GM18873 (cell line): Measurements from ENCODE around the gene FAIM2.
"Not testable (repeated sequence)": the region's sequence is repeated elsewhere in the genome, so short reads cannot be mapped to it uniquely, and the experiment has no call there.

Experiments used
- ATAC-seq: cut with Tn5 transposase; IDR thresholded peaks from one replicate; pipeline ENCODE4 v1.9.1; 2021; ENCODE audit warnings: mild to moderate bottlenecking, moderate library complexity, moderate number of reproducible peaks; ENCODE audit not compliant: unreplicated experiment, low FRiP score

The FAIM2 gene

GRCh38 chr12:49868449-49868848, 35.3 kb downstream of the FAIM2 start:
- ATAC-seq = no peak

DNA sequence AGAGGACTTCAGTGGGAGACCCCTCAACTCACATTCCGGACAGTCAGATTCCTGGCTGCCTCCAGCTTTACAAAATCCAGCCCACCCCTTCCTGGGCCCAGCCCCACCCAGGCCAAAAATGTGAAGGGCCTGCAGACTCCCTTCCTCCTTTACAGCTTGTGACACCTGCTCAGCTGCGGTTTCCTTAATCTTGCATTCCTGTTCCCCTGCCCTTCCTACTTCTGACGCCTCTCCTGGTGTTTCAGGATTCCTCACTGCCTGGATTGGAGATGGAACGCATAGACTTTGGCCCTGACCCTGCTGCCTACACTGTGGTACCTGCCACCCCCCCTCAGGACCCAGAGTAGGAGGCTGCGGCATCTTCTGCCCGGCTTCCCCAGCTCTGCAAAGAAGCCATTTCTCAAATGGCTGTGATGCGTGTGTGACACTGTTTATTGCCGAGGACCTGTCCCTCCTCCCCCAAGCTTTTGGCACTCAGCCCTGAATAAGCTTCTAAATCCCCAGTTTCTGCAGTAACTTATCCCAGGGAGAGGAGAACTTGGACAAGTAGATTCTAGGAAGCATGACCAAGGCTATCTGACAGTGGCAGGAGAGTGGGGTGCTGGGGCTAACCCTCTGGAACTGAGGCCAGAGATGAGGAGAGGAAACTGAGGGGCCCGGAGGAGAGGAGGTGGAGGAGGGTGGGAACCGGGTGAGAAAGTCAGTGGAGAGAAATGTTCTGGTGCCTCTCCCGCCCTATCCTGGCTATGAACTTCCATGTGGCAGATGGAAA, 35.9 kb downstream of the FAIM2 start:
- ATAC-seq = no peak

DNA sequence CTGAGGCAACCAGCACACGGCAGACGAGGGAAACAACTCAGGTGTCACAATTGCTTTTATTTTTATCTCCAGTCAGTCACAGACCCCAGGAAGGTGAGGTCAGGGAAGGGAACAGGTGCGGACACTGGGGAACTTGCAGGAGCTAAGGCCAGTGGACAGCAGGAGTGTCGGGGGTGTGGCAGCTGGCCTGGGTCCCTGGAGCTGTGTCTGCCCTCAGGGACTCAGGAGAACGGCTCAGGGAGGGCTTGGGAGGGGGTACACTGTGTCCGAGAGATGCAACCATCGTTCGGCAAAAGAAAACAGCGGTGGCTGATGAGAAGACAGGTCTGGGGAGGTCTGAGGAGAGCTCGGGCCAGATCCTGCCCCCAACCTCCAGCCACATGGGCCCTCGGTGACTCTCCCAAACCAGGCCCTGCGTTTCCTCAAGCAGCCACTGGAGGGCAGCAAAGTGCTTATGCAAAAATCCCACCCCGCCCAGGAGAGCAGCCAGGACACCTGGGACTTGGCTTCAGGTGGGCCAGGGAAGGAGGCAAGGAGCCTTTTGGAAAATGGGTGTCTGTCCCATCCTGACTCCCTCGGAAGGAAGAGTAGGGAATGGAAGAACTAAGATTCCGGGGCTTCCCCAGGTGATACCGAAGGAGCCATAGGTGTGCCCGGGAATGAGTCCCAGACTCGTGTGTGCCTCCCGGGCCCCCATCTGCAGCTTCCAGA, 36.7 kb downstream of the FAIM2 start:
- ATAC-seq = no peak

- no peak for ATAC-seq
These were observed 37.9 kb downstream of the FAIM2 start for GRCh38 chr12:49865782-49866135.

- ATAC-seq = no peak
These were observed 38.5 kb downstream of the FAIM2 start for GRCh38 chr12:49865109-49865781.

- ATAC-seq = no peak
These were observed 39.0 kb downstream of the FAIM2 start for GRCh38 chr12:49864798-49865090.

- ATAC-seq = no peak
These were observed 39.5 kb downstream of the FAIM2 start for GRCh38 chr12:49863946-49864797.

- ATAC-seq = not testable (repeated sequence)
These were observed 42.8 kb downstream of the FAIM2 start for GRCh38 chr12:49860921-49861320.

DNA sequence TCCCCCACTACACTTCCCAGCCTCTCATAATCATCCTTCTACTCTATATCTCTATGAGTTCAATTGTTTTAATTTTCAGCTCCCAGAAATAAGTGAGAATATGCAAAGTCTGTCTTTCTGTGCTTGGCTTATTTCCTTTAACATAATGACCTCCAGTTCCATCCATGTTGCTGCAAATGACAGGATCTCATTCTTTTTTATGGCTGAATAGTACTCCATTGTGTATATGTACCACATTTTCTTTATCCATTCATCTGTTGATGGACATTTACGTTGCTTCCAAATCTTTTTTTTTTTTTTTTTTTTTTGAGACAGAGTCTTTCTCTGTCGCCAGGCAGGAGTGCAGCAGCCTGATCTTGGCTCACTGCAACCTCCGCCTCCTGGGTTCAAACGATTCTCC, 47.8 kb downstream of the FAIM2 start:
- not testable (repeated sequence) for ATAC-seq

DNA sequence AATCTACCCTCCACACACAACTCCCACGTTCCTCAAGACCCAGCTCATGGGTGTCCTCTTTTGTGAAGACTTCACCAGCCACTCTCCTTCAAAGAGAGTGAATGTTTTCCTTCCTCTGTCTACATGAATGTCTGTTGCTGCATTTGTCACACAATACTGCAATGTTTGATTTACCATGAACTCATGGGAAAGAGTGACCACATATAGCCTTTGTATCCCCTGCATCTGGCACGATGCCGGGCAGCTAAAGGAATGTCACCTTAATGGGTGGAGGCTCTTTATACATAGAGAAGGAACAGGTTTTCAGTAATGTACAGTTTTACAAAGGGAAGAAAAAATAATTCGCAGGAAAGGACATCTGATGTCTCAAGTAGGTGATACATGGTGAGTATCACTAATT, 48.7 kb downstream of the FAIM2 start:
- ATAC-seq = no peak

- ATAC-seq = no peak
These were observed 50.0 kb downstream of the FAIM2 start for GRCh38 chr12:49853671-49854070.

DNA sequence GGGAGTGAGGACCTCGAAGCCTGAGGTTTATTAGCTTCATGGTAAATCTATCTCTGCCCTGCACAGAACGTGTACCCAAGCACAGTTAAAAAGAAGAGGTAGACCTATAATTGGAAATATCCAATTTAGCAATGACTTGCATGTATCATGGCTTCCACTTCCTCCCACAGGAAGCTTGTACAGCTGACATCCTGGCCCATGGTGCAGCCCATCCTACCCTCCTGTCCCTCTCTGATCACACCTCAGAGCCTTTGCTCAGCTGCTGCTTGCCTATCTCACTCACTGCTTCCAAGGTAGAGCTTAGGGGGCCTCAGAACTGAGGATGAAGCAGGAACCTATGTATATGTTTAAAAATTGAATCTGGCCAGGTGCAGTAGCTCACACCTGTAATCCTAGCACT, 56.5 kb downstream of the FAIM2 start:
- ATAC-seq = no peak

DNA sequence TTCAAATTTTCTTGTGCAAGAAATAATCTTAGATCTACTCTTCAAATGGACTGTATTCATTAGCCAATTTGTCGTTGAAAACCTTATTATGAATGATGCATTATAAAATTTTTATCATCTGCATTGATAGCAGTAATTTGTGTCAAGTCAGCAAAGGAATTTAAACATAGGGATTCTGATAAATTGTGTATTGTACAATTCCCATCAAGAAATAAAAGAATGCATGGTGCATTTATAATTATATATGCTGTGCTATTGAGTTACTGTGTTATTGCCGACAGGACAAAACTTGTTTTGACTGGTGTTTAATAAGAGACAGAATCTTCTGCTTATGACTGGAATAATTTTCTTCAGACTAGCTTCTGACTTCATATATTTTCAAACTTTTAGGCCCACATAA, 57.7 kb downstream of the FAIM2 start:
- no peak for ATAC-seq

GRCh38 chr12:49843876-49844437, 59.7 kb downstream of the FAIM2 start:
- ATAC-seq = no peak

- no peak for ATAC-seq
These were observed 60.3 kb downstream of the FAIM2 start for GRCh38 chr12:49843411-49843810.

- ATAC-seq = peak; percentile 67
These were observed 61.0 kb downstream of the FAIM2 start, which contains the start of gene BCDIN3D for GRCh38 chr12:49842519-49843352. BCDIN3D (minus strand) TSS chr12:49843106; CDS start chr12:49843087, 19 bp downstream.

DNA sequence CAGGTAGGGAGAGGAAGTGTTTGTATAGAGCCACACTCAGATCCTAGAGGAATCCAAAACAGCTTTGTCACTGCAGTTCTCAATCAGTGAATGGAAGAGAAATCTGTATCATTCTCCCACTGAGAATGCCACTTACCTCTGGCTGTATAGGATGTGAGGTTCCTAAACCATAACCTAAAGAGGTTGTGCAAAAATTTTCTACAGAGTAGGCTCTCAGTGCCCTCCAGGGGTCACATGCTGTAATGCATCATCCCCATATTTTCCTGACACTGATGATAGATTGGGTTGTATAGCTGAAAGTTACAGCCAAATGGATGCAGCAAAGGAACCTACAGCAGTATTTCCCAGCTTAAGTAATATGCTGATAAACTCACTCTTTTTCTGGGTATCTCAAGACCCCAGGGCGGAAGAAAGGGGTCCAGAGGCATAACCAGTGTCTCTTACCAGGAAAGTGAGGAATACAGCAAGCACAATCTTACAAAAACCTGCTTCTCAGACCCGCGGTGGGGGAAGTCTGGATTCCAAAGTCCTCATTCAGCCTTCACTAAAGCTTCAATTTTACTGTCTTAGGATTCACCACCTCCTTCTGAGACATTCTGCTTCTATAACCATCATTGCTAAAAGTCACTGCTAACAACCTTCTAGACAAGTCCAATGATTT, 64.6 kb downstream of the FAIM2 start:
- no peak for ATAC-seq

DNA sequence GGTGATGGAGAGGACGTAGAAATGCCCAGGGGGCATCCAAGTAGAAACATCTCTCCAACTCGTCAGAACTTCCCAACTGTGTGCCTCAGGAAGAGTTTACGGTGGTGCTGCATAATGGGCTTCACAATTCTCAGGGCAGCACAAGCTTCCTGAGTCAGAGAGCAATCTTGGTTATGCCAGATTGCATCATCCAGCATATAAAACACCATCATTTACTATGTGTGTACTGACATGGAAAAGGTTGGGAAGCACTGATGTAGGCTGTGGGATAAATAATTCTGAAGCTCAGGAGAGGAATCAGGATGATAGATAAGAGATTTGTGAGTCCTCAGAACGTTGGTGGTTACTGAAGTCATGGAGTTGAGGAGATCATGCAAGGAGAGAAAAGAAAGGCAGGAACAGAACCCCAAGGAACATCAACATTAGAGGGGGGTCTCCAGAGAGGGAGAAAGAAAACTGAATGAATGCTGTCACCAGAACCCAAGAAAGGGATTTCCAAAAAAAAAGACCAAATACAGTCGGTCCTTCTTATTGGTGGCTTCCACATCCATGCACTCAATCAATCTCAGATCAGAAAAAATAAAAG, 70.8 kb downstream of the FAIM2 start:
- no peak for ATAC-seq

DNA sequence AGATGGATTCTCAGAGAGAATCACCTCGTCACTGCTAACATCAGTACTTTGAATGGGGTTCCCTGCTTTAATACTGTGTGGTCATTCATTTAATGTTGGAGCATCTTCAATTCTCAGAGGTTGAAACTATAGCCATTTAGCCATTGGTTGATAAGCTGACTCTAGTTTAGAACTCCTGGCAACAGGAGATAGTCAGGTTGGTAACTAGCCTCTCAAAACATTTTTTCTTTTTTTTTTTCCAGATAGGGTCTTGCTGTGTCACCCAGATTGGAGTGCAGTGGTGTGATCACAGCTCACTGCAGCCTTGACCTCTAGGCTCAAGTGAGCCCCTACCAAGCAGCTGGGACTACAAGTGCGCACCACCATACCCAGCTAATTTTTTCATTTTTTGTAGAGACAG, 72.0 kb downstream of the FAIM2 start:
- no peak for ATAC-seq
